KG1 (cell line): ENCODE data around the gene CBFA2T3.

Source experiments
- DNase-seq: peaks from one replicate; lab custom pipeline; 2025; lab: John Stamatoyannopoulos, UW

CBFA2T3 gene

GRCh38 chr16:88976366-88977017, 515 bp downstream of the CBFA2T3 start:
- DNase-seq, result no peak

- no peak for DNase-seq
Measured at GRCh38 chr16:88975511-88976061, 1.4 kb downstream of the CBFA2T3 start.

- no peak for DNase-seq
Measured at GRCh38 chr16:88974916-88975215, 2.1 kb downstream of the CBFA2T3 start.

GRCh38 chr16:88974080-88974915, 2.7 kb downstream of the CBFA2T3 start:
- DNase-seq, result no peak

GRCh38 chr16:88973415-88974050, 3.5 kb downstream of the CBFA2T3 start:
- DNase-seq, result no peak

GRCh38 chr16:88973007-88973410, 4.0 kb downstream of the CBFA2T3 start:
- DNase-seq, result no peak

GRCh38 chr16:88972349-88972748, 4.7 kb downstream of the CBFA2T3 start:
- DNase-seq, result no peak

- DNase-seq, result no peak
Measured at GRCh38 chr16:88971371-88972097, 5.5 kb downstream of the CBFA2T3 start.

GRCh38 chr16:88970539-88971065, 6.4 kb downstream of the CBFA2T3 start:
- DNase-seq, result no peak

GRCh38 chr16:88970050-88970449, 7.0 kb downstream of the CBFA2T3 start:
- no peak for DNase-seq

GRCh38 chr16:88969361-88969831, 7.6 kb downstream of the CBFA2T3 start:
- DNase-seq, result no peak

- DNase-seq, result no peak
Measured at GRCh38 chr16:88968589-88969280, 8.3 kb downstream of the CBFA2T3 start.

GRCh38 chr16:88967830-88968588, 9.0 kb downstream of the CBFA2T3 start:
- DNase-seq, result no peak

- DNase-seq, result no peak
Measured at GRCh38 chr16:88966986-88967829, 9.8 kb downstream of the CBFA2T3 start.

- DNase-seq, result no peak
Measured at GRCh38 chr16:88965826-88966480, 11.1 kb downstream of the CBFA2T3 start.

- no peak for DNase-seq
Measured at GRCh38 chr16:88965411-88965810, 11.6 kb downstream of the CBFA2T3 start.

GRCh38 chr16:88964636-88965035, 12.4 kb downstream of the CBFA2T3 start:
- DNase-seq, result no peak

- no peak for DNase-seq
Measured at GRCh38 chr16:88963583-88963982, 13.4 kb downstream of the CBFA2T3 start.
